Stromal cell of bone marrow (primary cell): ENCODE data around the gene LTB4R.
A peak's percentile ranks its signal among the peaks of the same experiment; 100 is the strongest.

Experiments
- DNase-seq: peaks from one replicate; pipeline ENCODE4 v3.0.0-alpha.2; 2012; ENCODE audit warnings: low read depth

The LTB4R gene, protein sequence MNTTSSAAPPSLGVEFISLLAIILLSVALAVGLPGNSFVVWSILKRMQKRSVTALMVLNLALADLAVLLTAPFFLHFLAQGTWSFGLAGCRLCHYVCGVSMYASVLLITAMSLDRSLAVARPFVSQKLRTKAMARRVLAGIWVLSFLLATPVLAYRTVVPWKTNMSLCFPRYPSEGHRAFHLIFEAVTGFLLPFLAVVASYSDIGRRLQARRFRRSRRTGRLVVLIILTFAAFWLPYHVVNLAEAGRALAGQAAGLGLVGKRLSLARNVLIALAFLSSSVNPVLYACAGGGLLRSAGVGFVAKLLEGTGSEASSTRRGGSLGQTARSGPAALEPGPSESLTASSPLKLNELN

DNA sequence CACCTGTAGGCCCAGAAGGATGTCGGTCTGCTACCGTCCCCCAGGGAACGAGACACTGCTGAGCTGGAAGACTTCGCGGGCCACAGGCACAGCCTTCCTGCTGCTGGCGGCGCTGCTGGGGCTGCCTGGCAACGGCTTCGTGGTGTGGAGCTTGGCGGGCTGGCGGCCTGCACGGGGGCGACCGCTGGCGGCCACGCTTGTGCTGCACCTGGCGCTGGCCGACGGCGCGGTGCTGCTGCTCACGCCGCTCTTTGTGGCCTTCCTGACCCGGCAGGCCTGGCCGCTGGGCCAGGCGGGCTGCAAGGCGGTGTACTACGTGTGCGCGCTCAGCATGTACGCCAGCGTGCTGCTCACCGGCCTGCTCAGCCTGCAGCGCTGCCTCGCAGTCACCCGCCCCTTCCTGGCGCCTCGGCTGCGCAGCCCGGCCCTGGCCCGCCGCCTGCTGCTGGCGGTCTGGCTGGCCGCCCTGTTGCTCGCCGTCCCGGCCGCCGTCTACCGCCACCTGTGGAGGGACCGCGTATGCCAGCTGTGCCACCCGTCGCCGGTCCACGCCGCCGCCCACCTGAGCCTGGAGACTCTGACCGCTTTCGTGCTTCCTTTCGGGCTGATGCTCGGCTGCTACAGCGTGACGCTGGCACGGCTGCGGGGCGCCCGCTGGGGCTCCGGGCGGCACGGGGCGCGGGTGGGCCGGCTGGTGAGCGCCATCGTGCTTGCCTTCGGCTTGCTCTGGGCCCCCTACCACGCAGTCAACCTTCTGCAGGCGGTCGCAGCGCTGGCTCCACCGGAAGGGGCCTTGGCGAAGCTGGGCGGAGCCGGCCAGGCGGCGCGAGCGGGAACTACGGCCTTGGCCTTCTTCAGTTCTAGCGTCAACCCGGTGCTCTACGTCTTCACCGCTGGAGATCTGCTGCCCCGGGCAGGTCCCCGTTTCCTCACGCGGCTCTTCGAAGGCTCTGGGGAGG is at the start of gene LTB4R:
LTB4R (plus strand) TSS at position 857 of the 959 bp plus-strand sequence. CDS start 4,150 bp downstream, outside the sequence.
- no peak for DNase-seq

DNA sequence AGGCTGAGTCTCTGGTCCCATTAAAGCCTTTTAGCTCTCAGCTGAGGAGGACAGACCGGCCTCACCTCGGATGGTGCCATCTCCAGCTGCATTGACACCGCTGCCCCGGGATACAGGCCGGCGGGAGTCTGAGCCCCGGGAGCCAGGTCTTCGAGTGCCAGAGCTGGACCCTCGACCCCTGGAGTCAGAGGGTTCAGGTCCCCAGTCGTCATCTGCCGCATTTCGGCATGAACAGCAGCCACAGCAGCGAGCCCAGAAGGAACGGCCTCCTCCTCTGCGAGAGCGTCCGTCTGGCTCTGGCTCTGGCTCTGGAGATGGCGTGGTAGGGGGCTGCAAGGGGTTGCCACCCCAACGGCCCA is 49.4 kb upstream of the LTB4R start:
- no peak for DNase-seq

DNA sequence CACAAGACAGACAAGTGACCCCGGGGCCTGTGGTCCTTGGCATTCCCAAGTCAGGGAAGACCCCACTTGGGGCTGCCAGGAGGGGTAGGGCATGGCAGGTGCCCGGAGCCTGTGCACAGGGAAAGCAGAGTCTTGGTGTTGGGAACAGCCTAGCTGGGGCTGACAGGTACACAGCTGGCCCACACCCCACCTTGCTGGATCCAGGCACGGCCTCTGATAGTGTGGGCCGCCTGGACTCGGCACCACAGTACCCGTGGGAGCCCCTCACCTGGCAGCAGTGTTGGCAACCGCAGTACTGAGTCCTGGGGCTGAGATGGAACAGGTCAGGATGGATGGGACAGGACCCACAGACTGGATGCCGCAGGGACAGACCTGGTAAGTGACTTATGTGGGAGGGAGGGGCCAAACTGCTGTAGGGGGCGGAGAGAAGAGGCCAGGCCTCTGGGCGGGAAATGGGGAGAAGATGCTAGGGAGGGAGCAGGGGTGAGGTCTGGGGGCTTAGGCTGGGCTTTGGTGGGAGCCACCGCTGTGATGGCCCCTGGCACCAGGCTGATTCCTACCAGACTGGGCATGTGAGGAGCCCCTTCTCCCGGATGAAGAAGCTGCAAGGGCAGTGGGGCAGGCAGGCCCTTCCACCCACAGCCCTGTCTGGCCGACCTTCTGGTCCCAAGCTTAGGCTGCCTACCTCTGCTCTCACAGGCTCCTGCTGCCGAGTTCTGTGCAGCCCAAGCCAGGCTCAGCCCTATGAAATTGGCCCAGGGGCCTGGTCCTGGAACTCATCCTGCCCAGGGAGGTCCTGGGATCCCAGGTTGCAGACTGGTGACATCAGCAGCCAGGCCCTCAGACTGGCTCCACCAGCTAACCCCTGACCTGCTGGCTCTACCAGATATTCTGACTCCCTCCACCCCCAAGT is 48.2 kb upstream of the LTB4R start, which contains the start of gene TGM1:
TGM1 (minus strand) TSS at position 357 of the 913 bp plus-strand sequence. CDS start 825 bp downstream, outside the sequence.
- no peak for DNase-seq

DNA sequence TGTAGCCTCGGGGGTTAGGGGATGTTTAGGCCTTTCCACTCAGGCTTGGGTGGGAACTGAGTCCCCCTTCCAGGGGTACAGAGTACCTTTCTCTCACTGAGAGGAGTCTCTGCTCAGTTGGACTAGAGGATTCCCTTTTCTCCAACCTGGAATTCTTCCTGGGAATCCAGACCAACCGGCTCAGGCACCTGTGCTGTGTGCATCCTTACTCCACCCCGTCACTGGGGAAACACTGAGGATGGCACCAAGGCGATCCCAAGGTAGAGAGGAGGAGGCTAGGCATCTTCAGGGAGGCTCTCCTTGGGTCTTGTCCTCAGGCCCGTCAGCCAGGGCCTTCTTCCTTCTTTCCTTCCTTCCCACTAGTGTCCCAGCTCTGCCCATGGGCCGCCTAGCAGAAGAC is 47.5 kb upstream of the LTB4R start:
- DNase-seq = no peak

DNA sequence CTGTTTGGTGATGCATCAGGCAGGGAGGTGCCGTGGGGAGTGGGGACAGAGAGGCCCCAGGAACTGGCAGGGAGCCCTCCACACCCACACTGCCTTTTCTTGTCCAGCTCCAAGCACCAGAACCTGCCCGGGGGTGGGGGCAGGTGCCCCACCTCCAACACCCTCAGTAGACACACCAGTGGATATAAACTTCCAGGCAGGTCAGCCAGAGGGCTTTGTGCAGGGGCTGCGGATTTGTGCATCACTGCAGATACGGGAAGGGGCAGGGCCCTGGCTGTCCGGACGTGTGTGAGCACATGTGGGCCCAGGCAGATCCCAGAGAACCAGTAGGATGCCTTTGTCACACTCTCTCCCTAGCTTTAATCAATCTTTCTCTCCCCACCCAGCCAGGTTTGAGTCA is 47.0 kb upstream of the LTB4R start:
- no peak for DNase-seq

DNA sequence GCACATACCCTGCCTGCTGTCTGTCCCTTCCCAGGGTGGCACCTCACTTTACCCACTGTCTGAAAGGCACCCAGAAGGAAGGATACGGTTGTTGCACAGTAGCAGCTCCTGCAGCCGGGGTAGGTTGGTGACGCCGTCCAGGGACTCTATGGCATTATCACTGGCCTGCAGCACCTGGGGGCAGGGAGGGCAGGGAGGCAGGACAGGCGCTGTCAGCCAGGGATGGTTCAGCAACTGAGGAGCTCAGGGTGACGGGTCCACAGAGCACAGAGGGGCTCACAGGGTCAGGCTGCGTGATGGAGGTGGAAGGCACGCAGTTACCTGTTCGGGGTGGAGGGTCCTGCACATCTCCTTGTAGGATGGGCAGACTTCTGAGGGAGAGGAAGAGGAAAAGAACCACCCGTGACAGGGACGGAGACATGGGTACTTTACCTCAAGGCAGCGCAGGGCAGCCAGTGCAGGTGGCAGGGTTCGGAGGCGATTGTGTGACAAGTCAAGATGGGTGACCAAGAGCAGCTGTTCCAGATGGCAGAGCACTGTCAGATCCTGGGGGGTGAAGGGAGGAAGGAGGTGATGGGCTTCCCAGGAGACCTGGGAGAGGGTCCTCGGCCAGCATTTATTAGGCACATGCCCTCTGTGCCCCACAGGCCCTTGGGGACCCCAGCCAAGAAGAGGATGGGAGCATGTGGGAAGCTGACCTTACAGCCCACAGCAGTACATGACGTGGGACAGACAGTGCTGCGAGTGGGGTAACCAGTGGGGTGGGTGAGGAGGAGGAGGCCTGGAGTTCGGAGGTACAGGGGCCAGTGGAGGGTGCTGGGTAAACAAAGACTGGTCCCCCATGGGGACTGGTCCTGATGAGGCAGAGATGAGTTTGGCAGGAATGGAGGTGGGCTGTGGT is 44.7 kb upstream of the LTB4R start:
- no peak for DNase-seq

DNA sequence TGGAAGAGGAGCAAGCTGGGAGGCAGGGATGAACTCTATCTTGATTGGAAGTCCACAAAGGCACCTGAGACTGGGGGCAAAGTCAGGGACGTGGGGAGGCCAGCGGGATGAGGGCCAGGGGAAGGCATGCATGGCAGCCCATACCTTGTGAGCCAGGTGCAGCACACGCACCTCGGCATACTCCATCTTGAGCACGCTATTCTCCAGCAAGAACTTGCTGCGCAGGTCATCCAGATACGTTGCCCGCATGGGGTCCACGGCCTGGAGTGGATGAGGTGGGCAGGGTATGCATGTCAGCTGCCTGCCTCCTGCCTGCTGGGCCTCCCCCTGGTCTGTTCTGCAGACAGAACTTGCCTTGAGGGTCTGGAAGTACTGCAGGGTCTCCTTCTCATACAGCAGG is 43.8 kb upstream of the LTB4R start:
- DNase-seq = no peak

DNA sequence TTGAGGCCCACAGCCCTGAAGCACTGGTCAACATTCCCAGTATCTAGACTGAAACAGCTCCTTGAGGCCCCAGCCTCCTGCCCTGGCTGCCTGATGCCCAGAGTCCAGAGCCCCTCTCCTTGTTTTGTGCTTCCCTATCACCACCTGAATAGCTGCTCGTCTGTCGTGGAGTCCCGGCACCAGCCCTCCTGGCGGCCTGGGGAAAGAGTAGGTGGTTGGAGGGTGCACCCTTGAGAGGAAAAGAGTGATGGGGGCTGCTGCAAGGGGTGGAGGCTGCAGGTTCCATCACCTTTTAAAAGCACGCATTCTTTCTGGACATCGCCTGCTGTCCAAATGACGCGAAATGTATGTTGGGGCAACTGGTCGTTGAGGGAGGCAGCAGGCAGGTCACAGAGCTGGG is 43.1 kb upstream of the LTB4R start:
- no peak for DNase-seq

DNA sequence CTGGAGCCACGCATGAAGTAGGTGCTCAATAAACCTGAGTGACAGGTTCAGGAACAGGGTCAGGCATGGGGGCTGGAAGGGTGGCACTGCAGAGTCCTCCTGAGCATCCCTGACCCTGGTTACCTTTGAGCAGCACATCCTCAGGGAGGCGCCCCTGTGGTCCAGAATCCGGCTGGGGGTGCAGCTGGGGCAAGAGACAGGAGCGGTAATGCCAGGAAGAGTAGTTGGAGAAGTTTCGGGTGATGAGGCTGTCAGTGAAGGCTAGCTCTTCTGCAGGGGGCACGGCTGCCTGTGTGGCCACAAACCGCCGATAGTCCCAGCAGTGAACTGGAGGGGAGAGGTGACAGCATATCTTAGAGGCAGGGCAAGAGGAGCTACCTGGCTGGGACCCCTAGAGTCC is 41.9 kb upstream of the LTB4R start:
- DNase-seq = no peak

DNA sequence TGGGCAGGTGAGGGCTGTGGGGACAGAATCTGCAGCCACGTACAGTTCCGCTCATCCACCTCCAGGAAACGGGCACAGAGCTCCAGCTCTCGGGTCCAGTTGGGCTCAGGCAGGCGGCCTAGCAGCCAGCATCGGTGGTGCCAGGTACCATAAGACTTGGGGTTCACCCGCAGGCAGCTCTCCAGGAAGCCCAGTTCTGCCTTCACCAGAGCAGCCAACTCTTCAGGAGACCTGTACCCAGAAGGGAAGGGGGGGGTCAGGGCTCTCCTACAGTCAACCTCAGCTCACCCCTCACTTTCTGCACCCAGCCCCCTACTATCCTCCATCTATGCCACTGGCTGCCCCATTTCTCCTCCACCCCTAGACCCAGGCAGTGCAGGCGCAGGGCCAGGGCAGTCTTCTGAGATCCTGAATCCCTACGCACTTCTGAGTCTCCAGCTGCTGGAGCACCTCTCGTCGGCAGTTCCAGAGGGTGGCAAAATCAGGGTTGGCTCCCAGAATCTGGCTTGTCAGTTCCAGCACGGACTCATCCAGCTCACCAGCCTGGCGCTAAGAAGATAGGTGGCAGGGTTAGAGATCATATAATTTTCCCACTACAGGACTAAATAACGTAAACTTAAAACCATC is 41.3 kb upstream of the LTB4R start:
- no peak for DNase-seq

DNA sequence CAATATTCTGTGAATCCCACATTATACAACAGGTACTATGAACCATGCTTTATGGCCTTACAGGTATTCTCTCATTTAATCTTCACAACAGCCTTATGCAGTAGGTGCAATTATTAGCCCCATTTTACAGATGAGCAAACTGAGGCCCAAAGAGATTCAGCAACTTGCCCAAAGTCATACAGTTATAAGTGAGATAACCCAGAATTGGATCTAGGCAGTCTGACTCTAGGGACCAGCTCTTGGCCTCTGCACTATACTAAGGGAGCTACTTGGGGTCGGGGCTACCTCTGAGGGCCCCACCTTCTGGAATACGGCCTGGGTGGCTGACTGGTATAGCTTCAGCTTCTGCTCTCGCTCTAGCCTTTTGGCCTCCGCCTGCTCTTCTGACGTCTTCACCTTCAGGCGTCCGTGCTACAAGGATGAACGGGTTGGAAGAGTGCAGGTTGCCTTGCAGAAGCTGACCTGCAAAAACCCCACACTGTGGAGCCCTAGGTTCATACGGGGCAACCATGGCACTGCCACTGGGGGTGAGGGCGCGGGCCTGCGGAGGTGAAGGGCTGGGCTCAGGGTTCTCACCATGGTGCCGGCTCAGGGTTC is 40.7 kb upstream of the LTB4R start:
- no peak for DNase-seq

DNA sequence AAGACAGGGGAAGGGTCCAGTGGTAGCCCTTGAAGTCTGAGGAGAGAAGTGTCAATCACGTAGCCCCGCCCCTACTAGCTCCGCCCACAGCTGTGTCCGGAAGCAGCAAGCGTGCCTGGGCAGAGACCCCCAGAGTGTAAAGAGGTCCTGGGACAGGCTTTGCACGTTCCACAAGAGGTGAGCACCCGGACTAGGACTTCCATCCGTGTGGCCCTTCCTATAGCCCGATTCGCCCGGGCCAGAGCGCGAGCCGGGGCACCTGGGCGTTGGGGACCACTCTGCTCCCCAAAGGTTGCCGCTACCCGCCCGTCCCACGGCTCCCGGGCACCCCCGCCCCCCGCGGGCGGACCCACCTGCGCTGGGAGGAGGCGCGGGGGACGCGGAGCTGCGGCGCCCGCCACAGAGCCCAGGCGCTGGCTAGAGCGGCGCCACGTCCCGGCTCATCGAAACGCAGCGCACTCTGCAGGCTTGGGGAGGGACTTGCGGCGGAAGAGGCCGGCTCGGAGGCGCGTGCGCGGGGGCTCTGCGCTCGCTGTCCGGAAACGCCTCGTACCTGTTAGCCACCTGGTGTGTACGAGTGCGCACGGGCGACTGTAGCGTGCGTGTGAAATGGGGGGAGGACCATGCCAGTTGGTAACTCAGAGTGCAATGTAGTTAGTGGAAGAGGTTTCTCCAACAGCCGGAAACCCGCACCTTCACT is 40.0 kb upstream of the LTB4R start, which contains the start of gene RABGGTA:
RABGGTA (minus strand) TSS at position 464 of the 700 bp plus-strand sequence. CDS start 482 bp downstream, outside the sequence.
- peak; percentile 64 for DNase-seq

DNA sequence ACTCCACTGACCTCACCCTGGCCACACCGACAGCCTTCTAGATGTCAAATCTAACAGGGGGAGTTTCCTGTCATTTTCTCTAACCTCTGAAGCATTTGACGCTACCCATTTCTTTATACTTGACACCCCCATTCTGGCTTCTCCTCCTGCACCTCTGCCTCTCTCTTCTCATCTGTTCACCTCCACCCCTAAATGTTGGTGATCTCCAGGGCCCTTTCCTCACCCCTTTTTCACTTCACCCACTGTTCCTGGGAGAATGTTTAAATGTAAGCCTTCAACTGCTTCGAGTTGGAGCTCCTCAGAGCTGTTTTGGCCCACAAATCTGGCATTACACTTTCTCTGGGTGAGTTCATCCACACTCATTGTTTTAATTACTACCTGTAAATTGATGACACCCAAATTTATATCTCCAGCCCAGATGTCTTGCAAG is 39.5 kb upstream of the LTB4R start:
- no peak for DNase-seq

DNA sequence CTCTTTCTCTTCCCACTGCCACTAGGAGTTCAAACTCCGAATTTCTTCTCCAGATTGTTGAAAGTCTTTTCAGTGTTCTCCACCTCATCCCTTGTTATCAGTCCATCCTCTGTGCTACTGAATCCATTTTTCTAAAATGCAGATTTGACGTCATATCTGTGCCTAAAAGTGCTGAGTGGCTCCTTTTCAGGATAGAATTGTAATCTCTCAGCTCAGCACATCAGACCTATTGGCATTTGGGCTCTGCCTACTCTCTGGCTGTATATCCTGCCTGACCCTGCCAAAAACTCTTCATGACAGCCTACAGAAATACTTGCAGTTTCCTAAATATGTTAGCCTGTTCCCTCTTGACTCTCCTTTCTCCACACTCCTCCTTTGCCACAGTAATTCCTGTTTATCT is 38.8 kb upstream of the LTB4R start:
- no peak for DNase-seq

DNA sequence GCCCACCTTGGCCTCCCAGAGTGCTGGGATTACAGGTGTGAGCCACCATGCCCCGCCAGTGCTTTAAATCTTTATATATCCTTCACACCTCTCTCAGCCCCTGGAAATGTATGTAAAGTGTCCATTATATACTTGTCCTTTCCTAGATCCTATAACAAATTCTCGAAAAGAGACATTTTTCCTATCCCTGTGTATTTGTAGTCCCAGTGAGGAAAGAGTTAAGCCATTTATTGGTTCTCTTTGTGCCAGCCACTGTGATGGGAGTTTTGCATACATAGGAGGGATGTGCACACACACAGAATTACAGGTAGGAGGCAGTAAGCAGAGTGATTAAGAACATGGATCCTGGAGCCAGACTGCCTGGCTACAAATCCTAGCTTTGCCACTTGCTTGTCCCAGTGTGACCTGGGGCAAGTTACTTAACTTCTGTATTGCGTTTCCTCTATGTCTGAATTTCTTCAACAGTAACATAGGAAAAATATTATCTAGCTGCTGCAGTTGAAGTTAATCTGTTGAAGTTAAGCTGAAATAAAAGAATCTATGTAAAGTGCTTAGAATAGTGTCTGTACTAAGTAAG is 37.8 kb upstream of the LTB4R start:
- DNase-seq = no peak

DNA sequence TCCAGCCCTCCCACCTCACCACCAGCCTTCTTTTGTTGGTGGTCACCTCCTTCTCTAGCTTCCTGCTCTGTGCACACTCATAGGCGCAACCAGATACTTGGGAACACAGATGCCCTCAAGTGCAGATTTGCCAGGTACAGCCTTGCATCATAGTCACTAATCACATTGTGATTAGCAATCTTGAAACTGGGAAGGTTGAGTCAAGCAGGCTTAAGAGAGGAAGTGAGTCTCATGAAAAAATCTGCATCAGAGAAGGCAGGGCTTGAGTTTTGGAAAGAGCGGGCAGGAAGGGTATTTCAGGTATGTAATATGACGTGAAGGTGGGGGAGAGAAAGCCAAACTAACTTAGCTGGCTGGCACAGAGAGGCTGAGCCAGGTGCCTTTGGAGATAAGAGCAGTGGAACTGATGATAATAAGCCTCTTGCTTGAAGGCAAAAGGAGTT is 37.2 kb upstream of the LTB4R start:
- DNase-seq = no peak

DNA sequence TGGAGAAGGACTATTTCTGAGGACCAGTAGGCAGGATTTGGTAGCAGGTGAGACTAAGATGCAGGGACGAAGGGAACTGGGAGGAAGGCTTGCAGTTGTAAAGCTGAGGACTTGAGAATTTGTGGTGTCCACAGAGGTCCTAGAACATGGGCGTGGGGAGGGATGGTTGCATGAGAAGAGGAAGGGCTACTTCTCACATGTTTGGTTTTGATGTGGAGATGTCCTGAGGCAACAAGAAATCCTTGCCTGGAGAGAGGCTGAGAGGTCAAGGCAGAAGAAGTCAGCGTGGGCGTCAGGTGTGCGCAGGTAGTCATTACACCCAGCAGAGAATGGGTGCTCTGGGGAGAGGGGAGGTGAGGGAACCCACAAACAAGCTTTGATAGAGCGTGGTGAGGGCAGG is 34.2 kb upstream of the LTB4R start:
- DNase-seq = no peak

DNA sequence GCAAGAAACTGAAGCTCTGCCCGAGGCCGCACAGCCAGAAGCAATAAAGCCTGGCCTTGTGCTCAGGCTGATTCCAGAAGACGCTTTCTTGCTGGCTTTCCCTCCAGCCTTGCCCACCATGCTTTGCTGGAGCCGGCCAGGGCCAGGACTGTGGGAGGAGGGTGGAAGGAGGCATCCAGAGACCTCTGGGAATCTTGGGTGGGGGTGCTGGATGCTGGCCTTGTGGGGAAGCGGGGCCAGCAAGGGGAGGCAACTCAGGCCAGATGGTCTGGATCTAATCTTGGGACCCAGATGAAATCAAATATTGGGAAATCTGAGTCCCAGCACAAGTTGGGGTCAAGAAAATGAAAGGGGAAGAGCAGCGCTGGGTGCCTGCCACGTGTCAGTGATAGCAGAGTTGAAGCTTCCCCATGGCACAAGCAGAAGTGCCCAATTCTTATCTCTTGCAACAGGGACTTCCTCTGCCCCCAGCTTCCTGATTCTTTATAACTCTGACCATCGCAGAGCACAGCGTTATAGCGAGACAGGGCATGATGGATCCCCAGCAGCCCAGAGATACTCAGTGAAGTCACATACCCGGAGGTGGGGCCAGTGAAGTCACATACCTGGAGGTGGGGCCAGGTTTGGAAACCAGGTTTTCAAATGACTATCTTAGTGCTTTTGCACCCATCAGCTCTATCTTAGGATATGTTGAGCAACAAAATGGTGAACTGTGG is 33.5 kb upstream of the LTB4R start:
- DNase-seq = no peak
